SK-N-MC (cell line): ENCODE data around the gene CD300LG.

Experiments used
- EZH2 ChIP-seq: fragments of 200-600 bp; sonication (generic); IDR thresholded peaks from one replicate; pipeline ENCODE4 v1.6.1; 2017; ENCODE audit warnings: antibody characterized with exemption
- POLR2AphosphoS5 ChIP-seq: IDR thresholded peaks from 2 replicates; pipeline ENCODE4 v1.6.1; 2012; ENCODE audit warnings: mild to moderate bottlenecking, low read depth, low read length, borderline replicate concordance

- no peak for TF ChIP-seq EZH2
- TF ChIP-seq POLR2AphosphoS5: no peak
Observed at GRCh38 chr17:43805117-43805516, 41.9 kb upstream of the CD300LG start.
